ENCODE results near the gene CALM3.

The CALM3 gene

GRCh38 chr19:46648961-46649960 is 48.1 kb downstream of the CALM3 start:
- DNase-seq (ENCODE audit: low spot score), result no peak
- CTCF ChIA-PET, result no interaction called here

GRCh38 chr19:46650445-46650844 is 49.3 kb downstream of the CALM3 start:
- DNase-seq (ENCODE audit: low spot score), result no peak
- no peak for TF ChIP-seq CTCF (conservative IDR thresholded peaks at IDR 0.05; ENCODE audit: low read depth)
- no peak overlapping the region for H3K27ac ChIP-seq
- CTCF ChIA-PET, result no interaction called here
- POLR2A ChIA-PET (ENCODE audit: low non-redundant PET), result no interaction called here

More at GRCh38 chr19:46648961-46649960, 48.1 kb downstream of the CALM3 start:
- POLR2A ChIA-PET (ENCODE audit: low non-redundant PET), result no interaction called here
- H3K27ac ChIP-seq, result no peak overlapping the region
- no peak for TF ChIP-seq CTCF (conservative IDR thresholded peaks at IDR 0.05; ENCODE audit: low read depth)

- no peak for TF ChIP-seq CTCF (conservative IDR thresholded peaks at IDR 0.05; ENCODE audit: low read depth)
- ChIA-PET CTCF (no interaction called here), POLR2A (ENCODE audit: low non-redundant PET) (no interaction called here)
- no peak overlapping the region for H3K27ac ChIP-seq
- no peak for DNase-seq (ENCODE audit: low spot score)
Measured at GRCh38 chr19:46654621-46655152, 53.6 kb downstream of the CALM3 start.

GRCh38 chr19:46656541-46656940 is 55.4 kb downstream of the CALM3 start:
- CTCF ChIA-PET, result interaction anchor here (0.8 kb wide), 1 partner anchor 42 kb away, joined by 3 read pairs; no protein-coding TSS in a partner anchor
- POLR2A ChIA-PET (ENCODE audit: low non-redundant PET), result no interaction called here
- no peak for DNase-seq (ENCODE audit: low spot score)
- H3K27ac ChIP-seq, result no peak overlapping the region
- TF ChIP-seq CTCF (conservative IDR thresholded peaks at IDR 0.05; ENCODE audit: low read depth), result no peak

- H3K27ac ChIP-seq, result no peak overlapping the region
- no peak for TF ChIP-seq CTCF (conservative IDR thresholded peaks at IDR 0.05; ENCODE audit: low read depth)
- ChIA-PET CTCF (interaction anchor here (0.6 to 1.6 kb wide), 3 partner anchors 22 to 215 kb away, joined by 3 to 4 read pairs (median 4); no protein-coding TSS in a partner anchor), POLR2A (ENCODE audit: low non-redundant PET) (no interaction called here)
- no peak for DNase-seq (ENCODE audit: low spot score)
Measured at GRCh38 chr19:46659151-46660007, 58.2 kb downstream of the CALM3 start.

GRCh38 chr19:46660008-46660517 is 58.9 kb downstream of the CALM3 start:
- TF ChIP-seq CTCF (conservative IDR thresholded peaks at IDR 0.05; ENCODE audit: low read depth), result no peak
- POLR2A ChIA-PET (ENCODE audit: low non-redundant PET), result no interaction called here
- no peak for DNase-seq (ENCODE audit: low spot score)
- CTCF ChIA-PET, result interaction anchor here (0.6 to 1.6 kb wide), 3 partner anchors 23 to 260 kb away, joined by 3 to 4 read pairs (median 3); no protein-coding TSS in a partner anchor
- H3K27ac ChIP-seq, result no peak overlapping the region
